ENCODE data around the gene POU2F1. TPM values are rescaled to one million over a fixed set of nuclear protein-coding genes. Genes with fewer than 3 reads are reported as not detected.

POU2F1 gene
- total and polyA plus RNA-seq, 7 donors: 0.83 to 9.0 (median 6.3) TPM

DNA sequence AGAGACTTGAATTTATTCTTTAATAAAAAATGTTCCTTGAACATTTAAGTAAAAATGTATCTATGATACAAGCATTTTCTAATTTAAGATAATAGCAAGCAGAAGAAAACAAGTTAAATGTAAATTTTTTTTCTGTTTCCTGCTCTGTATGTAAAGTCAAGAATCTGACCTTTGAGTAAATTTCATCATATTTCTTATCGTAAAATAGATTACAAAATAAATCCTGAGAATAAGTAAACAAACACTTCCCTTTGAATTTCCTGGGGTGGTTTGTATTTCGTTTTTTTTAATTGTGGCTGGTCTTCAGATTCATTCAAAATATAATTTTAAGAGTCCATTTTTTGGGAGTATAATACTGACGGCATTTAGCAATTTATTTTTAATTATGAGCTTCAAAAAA, 77.6 kb downstream of the POU2F1 start:
- Histone ChIP-seq H3K4me1 (peaks cover 18% of the 10 kb centered on the region), H3K36me3 (ENCODE audit: insufficient read depth in 1 of 2, low read depth in 1 of 2) (no peaks in the 10 kb centered on the region), H3K9me3 (no peaks in the 10 kb centered on the region), H3K27me3 (ENCODE audit: insufficient read depth in 3 of 3, low read length in 2 of 3) (no peaks in the 10 kb centered on the region), H3K4me3 (no peak overlapping the region), H3K27ac (no peak overlapping the region)
- TF ChIP-seq, protein P1, sequence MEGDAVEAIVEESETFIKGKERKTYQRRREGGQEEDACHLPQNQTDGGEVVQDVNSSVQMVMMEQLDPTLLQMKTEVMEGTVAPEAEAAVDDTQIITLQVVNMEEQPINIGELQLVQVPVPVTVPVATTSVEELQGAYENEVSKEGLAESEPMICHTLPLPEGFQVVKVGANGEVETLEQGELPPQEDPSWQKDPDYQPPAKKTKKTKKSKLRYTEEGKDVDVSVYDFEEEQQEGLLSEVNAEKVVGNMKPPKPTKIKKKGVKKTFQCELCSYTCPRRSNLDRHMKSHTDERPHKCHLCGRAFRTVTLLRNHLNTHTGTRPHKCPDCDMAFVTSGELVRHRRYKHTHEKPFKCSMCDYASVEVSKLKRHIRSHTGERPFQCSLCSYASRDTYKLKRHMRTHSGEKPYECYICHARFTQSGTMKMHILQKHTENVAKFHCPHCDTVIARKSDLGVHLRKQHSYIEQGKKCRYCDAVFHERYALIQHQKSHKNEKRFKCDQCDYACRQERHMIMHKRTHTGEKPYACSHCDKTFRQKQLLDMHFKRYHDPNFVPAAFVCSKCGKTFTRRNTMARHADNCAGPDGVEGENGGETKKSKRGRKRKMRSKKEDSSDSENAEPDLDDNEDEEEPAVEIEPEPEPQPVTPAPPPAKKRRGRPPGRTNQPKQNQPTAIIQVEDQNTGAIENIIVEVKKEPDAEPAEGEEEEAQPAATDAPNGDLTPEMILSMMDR (IDR thresholded peaks at IDR 0.05): no peak
- no peak for ATAC-seq
- 75 to 78% (median 76%) methylated on average over 3 of the region's 3 CpGs for WGBS, 3 donors
- DNase-seq: no peak
- intact Hi-C loops (cut with DNase I): no loop called here

- no peak overlapping the region for H3K27ac ChIP-seq
- intact Hi-C loops (cut with DNase I): no loop called here
Measured at GRCh38 chr1:167301355-167301754, 80.7 kb downstream of the POU2F1 start.

GRCh38 chr1:167304165-167304564, 83.5 kb downstream of the POU2F1 start:
- H3K27me3 ChIP-seq (ENCODE audit: insufficient read depth in 3 of 3, low read length in 2 of 3): no peaks in the 10 kb centered on the region
- TF ChIP-seq, protein P1 (IDR thresholded peaks at IDR 0.05): no peak
- WGBS, 3 donors: 95% methylated on average over 4 of the region's 4 CpGs
- no peaks in the 10 kb centered on the region for H3K9me3 ChIP-seq
- H3K4me1 ChIP-seq: peaks cover 12% of the 10 kb centered on the region
- ATAC-seq: no peak
- intact Hi-C loops (cut with DNase I): no loop called here
- no peak overlapping the region for H3K4me3 ChIP-seq
- DNase-seq: no peak
- H3K27ac ChIP-seq: no peak overlapping the region
- no peaks in the 10 kb centered on the region for H3K36me3 ChIP-seq (ENCODE audit: insufficient read depth in 1 of 2, low read depth in 1 of 2)

More at GRCh38 chr1:167301355-167301754, 80.7 kb downstream of the POU2F1 start:
- no peaks in the 10 kb centered on the region for H3K27me3 ChIP-seq (ENCODE audit: insufficient read depth in 3 of 3, low read length in 2 of 3)
- no peaks in the 10 kb centered on the region for H3K36me3 ChIP-seq (ENCODE audit: insufficient read depth in 1 of 2, low read depth in 1 of 2)
- WGBS, 3 donors: 94 to 97% (median 96%) methylated on average over 1 of the region's 1 CpG
- H3K9me3 ChIP-seq: no peaks in the 10 kb centered on the region
- TF ChIP-seq, protein P1 (IDR thresholded peaks at IDR 0.05): no peak
- H3K4me1 ChIP-seq: peaks cover 25% of the 10 kb centered on the region
- H3K4me3 ChIP-seq: no peak overlapping the region
- DNase-seq: no peak
- no peak for ATAC-seq

DNA sequence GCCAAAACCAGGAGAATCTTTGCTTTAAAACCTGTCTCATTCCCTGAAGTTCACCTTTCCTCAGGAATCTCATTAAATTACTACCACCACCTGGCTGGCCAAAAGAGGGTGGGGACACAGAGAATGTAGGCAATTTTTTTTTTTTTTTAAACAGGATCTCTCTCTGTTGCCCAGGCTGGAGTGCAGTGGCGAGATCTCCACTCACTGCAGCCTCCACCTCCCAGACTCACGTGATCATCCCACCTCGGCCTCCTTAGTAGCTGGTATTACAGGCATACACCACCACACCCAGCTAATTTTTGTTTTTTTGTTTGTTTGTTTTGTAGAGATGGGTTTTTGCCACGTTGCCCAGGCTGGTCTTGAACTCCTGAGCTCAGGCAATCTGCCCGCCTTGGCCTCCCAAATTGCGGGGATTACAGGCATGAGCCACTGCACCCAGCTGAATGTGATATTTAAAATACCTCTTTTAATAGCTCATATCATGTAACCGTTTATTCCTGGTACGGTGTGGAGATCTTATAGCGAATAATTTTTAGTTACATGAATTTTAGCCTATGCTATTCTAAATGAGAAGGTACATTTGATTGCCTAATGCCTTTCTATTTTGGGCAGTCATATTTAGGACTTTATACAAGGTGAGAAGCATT, 84.5 kb downstream of the POU2F1 start:
- Histone ChIP-seq H3K9me3 (no peaks in the 10 kb centered on the region), H3K27me3 (ENCODE audit: insufficient read depth in 3 of 3, low read length in 2 of 3) (no peaks in the 10 kb centered on the region), H3K27ac (peak overlapping the region; percentile 24), H3K36me3 (ENCODE audit: insufficient read depth in 1 of 2, low read depth in 1 of 2) (no peaks in the 10 kb centered on the region), H3K4me1 (peaks cover 12% of the 10 kb centered on the region), H3K4me3 (no peak overlapping the region)
- TF ChIP-seq, protein P1 (IDR thresholded peaks at IDR 0.05): no peak
- DNase-seq (no peak), ATAC-seq (peak in 2 of 4 donors; percentile 76 to 79)
- intact Hi-C loops (cut with DNase I): no loop called here
- 53 to 72% (median 53%) methylated on average over 9 of the region's 9 CpGs for WGBS, 3 donors
